Measurements from ENCODE around the gene TELO2. TPM values are rescaled to one million over a fixed set of nuclear protein-coding genes. Genes with fewer than 3 reads are reported as not detected.
A peak's percentile ranks its signal among the peaks of the same experiment; 100 is the strongest.

The TELO2 gene
- total RNA-seq, 1 donor from 2014 or later = 26.0 TPM

GRCh38 chr16:1509307-1510221, 16.4 kb downstream of the TELO2 start:
- intact Hi-C loops (cut with DNase I) = no loop called here
- no peak overlapping the region for H3K4me3 ChIP-seq
- no peaks in the 10 kb centered on the region for H3K27me3 ChIP-seq
- H3K27ac ChIP-seq = peak overlapping the region; percentile 53
- H3K9me3 ChIP-seq = peaks cover 4% of the 10 kb centered on the region
- no peak for DNase-seq
- H3K4me1 ChIP-seq = peaks cover 4% of the 10 kb centered on the region
- peak; percentile 58 for ATAC-seq
- TF ChIP-seq CTCF (IDR thresholded peaks at IDR 0.05) = no peak
- H3K36me3 ChIP-seq = peaks cover 4% of the 10 kb centered on the region

- intact Hi-C loops (cut with DNase I) = no loop called here
- peaks cover 4% of the 10 kb centered on the region for H3K4me1 ChIP-seq
- H3K4me3 ChIP-seq = no peak overlapping the region
Observed at GRCh38 chr16:1510272-1510671, 17.1 kb downstream of the TELO2 start.

GRCh38 chr16:1510941-1511351, 17.8 kb downstream of the TELO2 start:
- ATAC-seq (no peak), DNase-seq (no peak)
- intact Hi-C loops (cut with DNase I) = no loop called here
- Histone ChIP-seq H3K4me1 (peaks cover 4% of the 10 kb centered on the region), H3K4me3 (no peak overlapping the region), H3K36me3 (peaks cover 4% of the 10 kb centered on the region), H3K9me3 (peaks cover 6% of the 10 kb centered on the region), H3K27ac (no peak overlapping the region), H3K27me3 (no peaks in the 10 kb centered on the region)
- no peak for TF ChIP-seq CTCF (IDR thresholded peaks at IDR 0.05)

More at GRCh38 chr16:1510272-1510671, 17.1 kb downstream of the TELO2 start:
- no peaks in the 10 kb centered on the region for H3K27me3 ChIP-seq
- ATAC-seq (no peak), DNase-seq (no peak)
- H3K27ac ChIP-seq = peak overlapping the region; percentile 53
- peaks cover 6% of the 10 kb centered on the region for H3K9me3 ChIP-seq
- no peak for TF ChIP-seq CTCF (IDR thresholded peaks at IDR 0.05)
- peaks cover 4% of the 10 kb centered on the region for H3K36me3 ChIP-seq

GRCh38 chr16:1511662-1512569, 18.8 kb downstream of the TELO2 start:
- Histone ChIP-seq H3K27ac (peak overlapping the region; percentile 30), H3K9me3 (peaks cover 6% of the 10 kb centered on the region), H3K4me3 (peak overlapping the region; percentile 8), H3K4me1 (peaks cover 4% of the 10 kb centered on the region), H3K27me3 (no peaks in the 10 kb centered on the region), H3K36me3 (peaks cover 4% of the 10 kb centered on the region)
- ATAC-seq (no peak), DNase-seq (no peak)
- intact Hi-C loops (cut with DNase I) = no loop called here
- no peak for TF ChIP-seq CTCF (IDR thresholded peaks at IDR 0.05)

- ATAC-seq (no peak), DNase-seq (no peak)
- no peak for TF ChIP-seq CTCF (IDR thresholded peaks at IDR 0.05)
- H3K36me3 ChIP-seq = peaks cover 4% of the 10 kb centered on the region
- intact Hi-C loops (cut with DNase I) = no loop called here
- H3K4me1 ChIP-seq = peaks cover 4% of the 10 kb centered on the region
- H3K27ac ChIP-seq = peak overlapping the region; percentile 30
- H3K9me3 ChIP-seq = peaks cover 6% of the 10 kb centered on the region
- H3K4me3 ChIP-seq = peak overlapping the region; percentile 8
- H3K27me3 ChIP-seq = no peaks in the 10 kb centered on the region
Observed at GRCh38 chr16:1512774-1513173, 19.6 kb downstream of the TELO2 start.
